GM12878 (cell line): ENCODE data around the gene TIMM29. TPM values are rescaled to one million over a fixed set of nuclear protein-coding genes. Genes with fewer than 3 reads are reported as not detected.

Experiments used
- ATAC-seq: fragments of 200-7000 bp; cut with Tn5 transposase; 3 replicates; pipeline ENCODE4 v1.9.1; 2020; ENCODE audit warnings: mild to moderate bottlenecking, moderate library complexity
- BruUV-seq: library from RNA; stranded (reverse); fragments of 400-500 nt; replicated peaks from 2 replicates; lab custom pipeline; 2021; lab: Mats Ljungman, UMichigan
- CTCF ChIA-PET: fragments of 300-600 bp; sonication (Branson Sonifier 250); formaldehyde crosslinking; extraction: SDS; loops from one replicate; lab custom pipeline; 2021; ENCODE audit warnings: inconsistent platforms; lab: Yijun Ruan, JAX
- POLR2A ChIA-PET: fragments of 350-600 bp; formaldehyde crosslinking; extraction: SDS; loops from one replicate; lab custom pipeline; 2021; ENCODE audit warnings: inconsistent platforms; lab: Charles Lee
- RAD21 ChIA-PET: fragments of 300-600 bp; sonication (Branson Sonifier 250); formaldehyde crosslinking; loops from one replicate; lab custom pipeline; 2023; ENCODE audit warnings: antibody characterized with exemption; ENCODE audit not compliant: unreplicated experiment; lab: Charles Lee
- SMC1A ChIA-PET: fragments of 300-600 bp; sonication (Branson Sonifier 250); formaldehyde crosslinking; loops from one replicate; lab custom pipeline; 2023; ENCODE audit not compliant: unreplicated experiment, uncharacterized antibody; lab: Charles Lee
- DNase-seq: peaks from one replicate; pipeline ENCODE4 v3.0.0-alpha.2; 2011; ENCODE audit warnings: low read depth, low spot score
- FAIRE-seq: peaks from 3 replicates; lab custom pipeline; 2011; peaks lifted over from hg19 to GRCh38; lab: Jason Lieb, UNC
- H2AFZ ChIP-seq: 2 replicates; pipeline ENCODE4 v1.6.0; 2011; ENCODE audit warnings: low read depth, low read length, control low read depth; ENCODE audit not compliant: control insufficient read depth
- H3K27ac ChIP-seq: 2 replicates; pipeline ENCODE4 v1.5.1; 2011; ENCODE audit warnings: control low read depth; ENCODE audit not compliant: control insufficient read depth, insufficient read depth
- H3K27me3 ChIP-seq, 2 experiments: replicated peaks in 1 of 2; 2 replicates each; pipeline versions ENCODE4 v1.6.0 to v1.6.1; 2011; ENCODE audit warnings: low read length in 1 of 2; ENCODE audit not compliant: control insufficient read depth in 2 of 2, insufficient read depth in 2 of 2
- H3K36me3 ChIP-seq, 2 experiments: 2 replicates each; pipeline ENCODE4 v1.5.1; 2011; ENCODE audit warnings: low read length in 1 of 2; ENCODE audit not compliant: control insufficient read depth in 2 of 2, insufficient read depth in 2 of 2
- H3K4me1 ChIP-seq: 2 replicates; pipeline ENCODE4 v1.6.1; 2011; ENCODE audit warnings: mild to moderate bottlenecking, low read length, moderate library complexity, mixed read lengths; ENCODE audit not compliant: control insufficient read depth, insufficient read depth
- H3K4me2 ChIP-seq: 2 replicates; pipeline ENCODE4 v1.6.0; 2011; ENCODE audit warnings: control low read depth; ENCODE audit not compliant: control insufficient read depth, insufficient read depth
- H3K4me3 ChIP-seq: fragments of 200-600 bp; sonication (generic); 2 replicates; pipeline ENCODE4 v1.5.1; 2016
- H3K79me2 ChIP-seq: 2 replicates; pipeline ENCODE4 v1.6.0; 2011; ENCODE audit warnings: low read length; ENCODE audit not compliant: control insufficient read depth, insufficient read depth
- H3K9ac ChIP-seq: 2 replicates; pipeline ENCODE4 v1.8.0; 2011; ENCODE audit warnings: low read length, control low read depth, mixed read lengths; ENCODE audit not compliant: control insufficient read depth, insufficient read depth
- H3K9me3 ChIP-seq: replicated peaks from 3 replicates; pipeline ENCODE4 v1.5.1; 2011; ENCODE audit warnings: mild to moderate bottlenecking, low read length; ENCODE audit not compliant: control insufficient read depth, insufficient read depth
- H4K20me1 ChIP-seq: 2 replicates; pipeline ENCODE4 v1.6.0; 2011; ENCODE audit not compliant: control insufficient read depth, insufficient read depth
- ELK1 ChIP-seq: IDR thresholded peaks from 2 replicates; pipeline ENCODE4 v1.6.1; 2012; ENCODE audit warnings: low read depth, low read length, improper control_type of control experiment
- JUNB ChIP-seq: IDR thresholded peaks from 2 replicates; pipeline ENCODE4 v1.6.1; 2016; ENCODE audit warnings: antibody characterized with exemption, mild to moderate bottlenecking
- KDM1A ChIP-seq: fragments of 200-600 bp; sonication (generic); IDR thresholded peaks from 2 replicates; pipeline ENCODE4 v1.6.1; 2016; ENCODE audit warnings: borderline replicate concordance
- NFXL1 ChIP-seq: fragments of 450-650 bp; IDR thresholded peaks from 2 replicates; pipeline ENCODE4 v1.6.1; 2017; ENCODE audit warnings: antibody characterized with exemption, mild to moderate bottlenecking, borderline replicate concordance
- NR2F1 ChIP-seq: fragments of 450-650 bp; conservative IDR thresholded peaks from 2 replicates; pipeline ENCODE4 v1.6.1; 2017; ENCODE audit warnings: mild to moderate bottlenecking
- POLR2AphosphoS5 ChIP-seq: IDR thresholded peaks from 2 replicates; pipeline ENCODE4 v1.6.1; 2011; ENCODE audit warnings: mild to moderate bottlenecking, low read length, inconsistent platforms
- STAT3 ChIP-seq: IDR thresholded peaks from 2 replicates; pipeline ENCODE4 v1.6.1; 2011; ENCODE audit warnings: low read depth, low read length, improper control_type of control experiment
- TAF1 ChIP-seq: IDR thresholded peaks from 2 replicates; pipeline ENCODE4 v1.6.1; 2011; ENCODE audit warnings: mild to moderate bottlenecking, low read depth, low read length, borderline replicate concordance
- ZBTB33 ChIP-seq: fragments of 450-650 bp; IDR thresholded peaks from 2 replicates; pipeline ENCODE4 v1.6.1; 2017; ENCODE audit warnings: mild to moderate bottlenecking
- ZBTB4 ChIP-seq: fragments of 450-650 bp; formaldehyde crosslinking; IDR thresholded peaks from 2 replicates; pipeline ENCODE4 v1.4.0; 2022; ENCODE audit warnings: mild to moderate bottlenecking, moderate library complexity
- ZNF217 ChIP-seq: fragments of 450-650 bp; IDR thresholded peaks from 2 replicates; pipeline ENCODE4 v1.6.1; 2017; ENCODE audit warnings: antibody characterized with exemption, mild to moderate bottlenecking
- ZNF622 ChIP-seq: fragments of 450-650 bp; IDR thresholded peaks from 2 replicates; pipeline ENCODE4 v1.6.1; 2017; ENCODE audit warnings: mild to moderate bottlenecking, inconsistent platforms
- ZZZ3 ChIP-seq: IDR thresholded peaks from 2 replicates; pipeline ENCODE4 v1.6.1; 2011; ENCODE audit warnings: low read depth; ENCODE audit not compliant: control insufficient read depth, insufficient read length
- WGBS: methylation state at CpG from one replicate; pipeline ENCODE4 v1.1.6; 2016; ENCODE audit warnings: low lambda C conversion rate; ENCODE audit not compliant: insufficient replicate concordance, insufficient coverage; ENCODE audit errors: missing lambda C conversion rate; 5-methylcytosine and 5-hydroxymethylcytosine counted together
- in situ Hi-C: fragments of 300-500 bp; cut with MboI; formaldehyde crosslinking; loops from 9 replicates; pipeline ENCODE4 v1.14.3; 2018; ENCODE audit warnings: mixed read lengths
- intact Hi-C: fragments of 100-400 bp; cut with micrococcal nuclease; formaldehyde crosslinking; loops from one replicate; pipeline ENCODE4 v1.14.2; 2022; ENCODE audit not compliant: unreplicated experiment
- polyA plus RNA-seq, 11 experiments: library from polyadenylated mRNA; depleted of rRNA in 4 of 11; unstranded in 6 of 11; stranded (reverse) in 5 of 11; fragments of >200 nt; fragmentation: Nextera tagmentation in 4 of 11; fragmentation: Illumina TruSeq in 1 of 11; extraction: Ambion mirVana in 4 of 11; extraction: Trizol in 1 of 11; gene quantifications; 1 replicate in 1 of 11; 2 replicates in 10 of 11; pipeline versions ENCODE4 v1.2.1 to v1.2.3, GENCODE V29; 2011 to 2016; ENCODE audit warnings: inconsistent platforms in 2 of 11, missing spikeins in 2 of 11, low read depth in 1 of 11
- total RNA-seq, 4 experiments: library from RNA; depleted of rRNA in 3 of 4; stranded (reverse); fragments of >200 nt in 3 of 4; fragmentation: Illumina TruSeq in 1 of 4; extraction: Trizol in 1 of 4; gene quantifications; 2 replicates each; pipeline versions ENCODE4 v1.2.1 to v1.2.3, GENCODE V29; 2013 to 2021

Gene TIMM29
- total and polyA plus RNA-seq, 10 of the 15 experiments (the other 5 are each of a cell fraction or from before 2014, with no cell fraction given) = 2.4 to 27.9 (median 13.5) TPM

GRCh38 chr19:10895363-10895762 lies 33.2 kb upstream of the TIMM29 start (continued):
- TF ChIP-seq ZNF217 (no peak), ZZZ3 (no peak), TAF1 (no peak), POLR2AphosphoS5 (no peak), ELK1 (no peak), NR2F1 (no peak), KDM1A (no peak), ZBTB33 (no peak)

DNA sequence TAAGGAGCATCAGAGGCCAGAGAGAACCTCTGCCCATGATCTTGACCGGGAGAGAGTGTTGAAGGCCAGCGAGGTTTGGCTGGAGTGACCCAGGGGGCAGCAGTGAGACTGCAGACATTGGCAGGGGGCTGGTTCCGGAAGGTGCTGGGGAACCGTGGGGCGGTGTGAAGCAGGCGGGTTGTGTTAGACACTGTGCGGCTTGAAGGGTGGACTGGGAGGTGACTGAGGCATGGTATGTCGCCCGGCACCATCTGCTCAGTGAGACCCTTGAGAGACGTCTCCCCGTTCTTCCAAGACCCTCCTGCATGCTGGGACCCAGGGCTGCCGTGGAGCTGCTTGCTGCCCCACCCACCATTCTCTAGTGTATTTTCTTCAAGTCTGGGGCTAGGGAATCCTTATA lies 32.7 kb upstream of the TIMM29 start:
- CTCF ChIA-PET = no interaction called here
- Histone ChIP-seq H2AFZ (no peak overlapping the region), H3K4me3 (no peak overlapping the region), H4K20me1 (peaks cover 3% of the 10 kb centered on the region), H3K9ac (no peak overlapping the region), H3K79me2 (peaks cover 35% of the 10 kb centered on the region), H3K4me1 (peaks cover 4% of the 10 kb centered on the region; the same call in 1 of the 2 replicates), H3K27me3 (no peaks in the 10 kb centered on the region), H3K36me3 (peaks cover 3 to 20% of the 10 kb centered on the region in 2 experiments), H3K27ac (no peak overlapping the region), H3K9me3 (no peaks in the 10 kb centered on the region), H3K4me2 (no peak overlapping the region)
- SMC1A ChIA-PET = no interaction called here
- no peak for DNase-seq
- WGBS = 92% methylated on average over 12 of the region's 12 CpGs
- intact Hi-C loops = no loop called here
- RAD21 ChIA-PET = no interaction called here
- in situ Hi-C loops = no loop called here
- POLR2A ChIA-PET = no interaction called here
- no peak for ATAC-seq
- TF ChIP-seq ZBTB4 (CRISPR knock-in tag) (no peak), NFXL1 (no peak), STAT3 (no peak), ZNF622 (no peak), JUNB (no peak)
- BruUV-seq = no TSS peak
- no peak for FAIRE-seq
